GM15510 (cell line): ENCODE measurements around the gene GSPT1.

Source experiments
- POLR2A ChIP-seq: IDR thresholded peaks from 3 replicates; pipeline ENCODE4 v1.6.1; 2011; ENCODE audit warnings: borderline replicate concordance; ENCODE audit not compliant: insufficient read length; ENCODE audit errors: extremely low read depth

The GSPT1 gene

GRCh38 chr16:11877374-11877773 is 38.4 kb downstream of the GSPT1 start:
- TF ChIP-seq POLR2A: no peak

DNA sequence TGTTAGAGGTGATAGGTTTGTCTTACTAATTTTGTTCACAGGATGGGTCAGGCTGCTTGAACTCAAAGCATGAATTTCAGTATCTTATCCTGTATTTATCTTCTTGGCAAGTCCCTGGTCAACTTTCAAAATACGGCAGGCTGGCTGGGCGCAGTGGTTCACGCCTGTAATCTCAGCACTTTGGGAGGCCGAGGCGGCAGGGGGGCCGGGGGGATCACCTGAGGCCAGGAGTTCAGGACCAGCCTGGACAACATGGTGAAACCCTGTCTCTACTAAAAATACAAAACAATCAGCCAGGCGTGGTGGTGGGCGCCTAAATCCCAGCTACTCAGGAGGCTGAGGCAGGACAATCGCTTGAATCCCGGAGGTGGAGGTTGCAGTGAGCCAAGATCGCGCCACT is 39.5 kb downstream of the GSPT1 start:
- no peak for TF ChIP-seq POLR2A

- TF ChIP-seq POLR2A: no peak
Observed at GRCh38 chr16:11875721-11876120, 40.0 kb downstream of the GSPT1 start.

- TF ChIP-seq POLR2A: no peak
Observed at GRCh38 chr16:11871193-11871592, 44.6 kb downstream of the GSPT1 start.

DNA sequence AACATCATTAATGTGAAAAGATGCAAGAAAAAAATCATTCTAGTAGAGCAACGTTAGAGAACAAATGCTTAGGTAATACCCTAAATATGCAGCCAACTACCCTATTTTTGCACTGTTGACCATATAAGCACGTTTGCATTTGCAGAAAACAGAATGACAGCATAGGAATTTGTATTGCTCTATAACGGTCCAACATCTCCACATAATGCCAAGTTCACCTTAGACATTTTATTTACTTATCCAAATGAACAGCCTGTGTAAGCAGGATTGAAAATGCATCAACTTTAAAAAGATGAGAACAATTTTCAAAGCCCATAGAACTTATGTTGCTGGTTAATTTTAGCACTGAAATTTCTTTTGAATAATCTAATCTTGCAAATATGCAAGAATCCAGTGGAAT is 45.4 kb downstream of the GSPT1 start:
- TF ChIP-seq POLR2A: no peak

DNA sequence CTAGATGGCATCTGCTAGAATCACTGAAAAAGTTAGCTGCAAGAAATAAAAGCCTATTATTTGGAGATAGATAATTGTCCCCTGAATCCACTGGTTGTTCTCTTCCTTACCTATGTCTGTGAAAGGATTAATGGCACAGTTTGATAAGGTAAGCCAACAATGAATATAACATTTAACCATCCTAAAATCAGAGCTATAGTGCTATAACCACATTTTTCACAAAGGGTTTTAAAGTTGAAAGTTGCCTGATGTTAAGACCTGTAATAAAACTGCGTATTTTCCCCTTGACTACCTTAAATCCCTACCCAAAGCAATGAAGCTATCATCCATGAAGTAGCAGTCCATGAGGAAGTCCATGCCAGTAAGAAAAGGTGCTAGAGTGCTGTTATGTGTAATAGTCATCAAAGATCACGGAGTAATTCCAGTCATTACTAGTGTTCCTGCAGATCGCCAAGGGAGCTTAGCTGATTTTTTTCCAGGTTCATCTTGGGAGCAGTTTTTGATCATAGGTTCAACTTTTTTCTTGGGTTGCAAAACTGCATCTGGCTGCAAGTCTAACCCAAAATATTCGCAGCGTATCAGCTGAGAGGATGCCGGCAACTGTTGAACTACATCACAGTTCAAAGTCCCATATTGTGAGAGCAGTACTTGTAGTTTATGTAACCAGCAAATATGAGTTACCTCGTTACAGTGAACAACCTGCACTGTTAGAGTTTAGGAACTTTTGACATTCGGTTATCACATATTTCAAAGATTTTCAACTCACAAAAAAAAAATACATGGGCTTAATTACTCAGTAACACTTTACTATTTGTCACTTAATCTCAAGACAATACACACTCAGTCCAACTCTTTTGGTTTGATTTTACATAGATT is 46.2 kb downstream of the GSPT1 start:
- no peak for TF ChIP-seq POLR2A

- TF ChIP-seq POLR2A: no peak
Observed at GRCh38 chr16:11868412-11868980, 47.3 kb downstream of the GSPT1 start.

DNA sequence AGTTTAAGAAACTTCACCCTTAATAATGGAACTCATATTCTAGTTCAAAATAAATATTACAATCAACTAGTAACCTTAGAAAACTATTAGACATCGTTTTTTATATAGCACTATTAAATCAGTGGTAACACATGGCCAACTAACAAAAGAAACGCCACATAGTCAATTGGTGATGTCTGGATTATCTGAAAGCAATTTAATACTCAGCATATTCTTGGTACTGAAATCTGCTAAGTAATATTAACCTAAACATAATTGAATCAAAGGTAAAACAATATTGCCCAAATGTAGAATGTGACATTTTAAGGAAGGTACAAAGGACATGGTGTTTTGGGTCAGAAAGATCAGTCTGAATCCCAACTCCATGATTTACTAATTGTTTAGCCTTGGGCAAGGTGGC is 53.3 kb downstream of the GSPT1 start:
- no peak for TF ChIP-seq POLR2A

DNA sequence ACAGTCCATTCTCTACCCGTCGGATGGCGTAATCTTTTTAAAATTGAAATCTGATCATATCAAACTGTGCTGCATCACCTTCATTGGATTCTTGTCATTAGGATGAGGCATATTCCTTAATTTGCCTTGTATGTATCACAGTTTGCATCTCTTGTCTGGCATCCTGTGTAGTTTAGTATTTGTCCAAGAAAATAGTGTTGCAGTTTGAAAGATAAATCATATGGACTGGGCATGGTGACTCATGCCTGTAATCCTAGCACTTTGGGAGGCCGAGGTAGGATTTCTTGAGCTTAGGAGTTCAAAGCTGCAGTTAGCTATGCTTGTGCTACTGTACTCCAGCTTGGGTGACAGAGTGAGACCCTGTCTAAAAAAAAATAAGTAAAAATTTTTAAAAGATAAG is 58.6 kb downstream of the GSPT1 start:
- TF ChIP-seq POLR2A: no peak

- TF ChIP-seq POLR2A: no peak
Observed at GRCh38 chr16:11852092-11852809, 63.5 kb downstream of the GSPT1 start.

- TF ChIP-seq POLR2A: peak; percentile 95
Observed at GRCh38 chr16:11851294-11852091, 64.3 kb downstream of the GSPT1 start, which contains the start of gene RSL1D1. RSL1D1 (minus strand) TSS chr16:11851542; CDS start chr16:11851512, 30 bp downstream.

DNA sequence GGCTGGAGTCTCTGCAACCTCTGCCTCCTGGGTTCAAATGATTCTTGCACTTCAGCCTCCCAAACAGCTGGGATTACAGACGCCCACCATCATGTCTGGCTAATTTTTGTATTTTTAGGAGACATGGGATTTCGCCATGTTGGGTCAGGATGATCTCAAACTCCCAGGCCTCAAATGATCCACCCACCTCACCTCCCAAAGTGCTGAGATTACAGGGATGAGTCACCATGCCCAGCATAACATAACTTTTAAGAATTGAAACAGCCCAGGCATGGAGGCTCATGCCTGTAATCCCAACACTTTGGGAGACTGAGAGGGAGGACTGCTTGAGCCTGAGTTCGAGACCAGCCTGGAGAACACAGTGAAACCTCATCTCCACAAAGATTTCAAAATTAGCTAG is 66.9 kb downstream of the GSPT1 start:
- TF ChIP-seq POLR2A: no peak

- no peak for TF ChIP-seq POLR2A
Observed at GRCh38 chr16:11844499-11844898, 71.3 kb downstream of the GSPT1 start.

GRCh38 chr16:11843861-11844260 is 71.9 kb downstream of the GSPT1 start:
- no peak for TF ChIP-seq POLR2A

DNA sequence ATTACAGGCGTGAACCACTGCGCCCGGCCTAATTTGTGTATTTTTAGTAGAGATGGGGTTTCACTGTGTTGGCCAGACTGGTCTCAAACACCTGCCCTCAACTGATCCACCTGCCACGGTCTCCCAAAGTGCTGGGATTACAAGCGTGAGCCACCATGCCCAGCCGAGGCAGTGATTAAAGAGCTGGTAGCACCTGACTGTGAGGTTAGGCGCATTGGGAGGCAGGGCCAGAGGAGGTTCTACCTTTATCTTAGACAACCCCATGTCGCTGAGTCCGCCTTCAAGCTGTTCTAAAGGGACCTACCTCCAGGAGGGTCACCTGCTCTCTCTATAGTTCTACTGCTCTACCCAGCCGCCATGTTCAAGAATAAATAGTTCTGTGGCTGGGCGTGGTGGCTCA is 72.5 kb downstream of the GSPT1 start:
- no peak for TF ChIP-seq POLR2A

- TF ChIP-seq POLR2A: no peak
Observed at GRCh38 chr16:11841026-11841425, 74.7 kb downstream of the GSPT1 start.
